Naive thymus-derived CD4-positive, alpha-beta T cell (primary cell): Measurements from ENCODE around the gene BCAM. TPM values are rescaled to one million over a fixed set of nuclear protein-coding genes. Genes with fewer than 3 reads are reported as not detected.

Experiments
- ATAC-seq: fragments of 150-1000 bp; cut with Tn5 transposase; 2 replicates; pipeline ENCODE4 v1.10.0; 2021; ENCODE audit warnings: mild to moderate bottlenecking, moderate library complexity
- CTCF ChIA-PET: fragments of 350-600 bp; sonication (Branson Sonifier 250); formaldehyde crosslinking; loops from one replicate; lab custom pipeline; 2021; ENCODE audit warnings: antibody characterized with exemption; lab: Charles Lee
- POLR2A ChIA-PET: fragments of 350-600 bp; sonication (Branson Sonifier 250); formaldehyde crosslinking; loops from one replicate; lab custom pipeline; 2021; ENCODE audit warnings: antibody characterized with exemption, inconsistent platforms; lab: Charles Lee
- DNase-seq, 9 donors: peaks; one replicate each; pipeline versions ENCODE4 v3.0.0 to v3.0.0-alpha.2; 2020 to 2022; ENCODE audit warnings: mixed read lengths in 1 of 9
- H3K27ac ChIP-seq: one replicate; pipeline ENCODE4 v1.7.0; 2013; ENCODE audit warnings: mild to moderate bottlenecking, low read depth, low read length, moderate library complexity
- H3K27me3 ChIP-seq, 2 donors: one replicate each; pipeline ENCODE4 v1.7.0; 2013; ENCODE audit warnings: low read length in 2 of 2, mild to moderate bottlenecking in 2 of 2, moderate library complexity in 2 of 2; ENCODE audit not compliant: control insufficient read depth in 2 of 2, insufficient read depth in 2 of 2
- H3K36me3 ChIP-seq, 3 experiments: 1 replicate in 2 of 3; 2 replicates in 1 of 3; pipeline ENCODE4 v1.7.0; 2013; ENCODE audit warnings: low read length in 3 of 3, mild to moderate bottlenecking in 3 of 3, moderate library complexity in 1 of 3; ENCODE audit not compliant: insufficient read depth in 3 of 3, control insufficient read depth in 2 of 3
- H3K4me1 ChIP-seq, 2 donors: one replicate each; pipeline ENCODE4 v1.7.0; 2013; ENCODE audit warnings: low read length in 2 of 2, mild to moderate bottlenecking in 2 of 2, moderate library complexity in 1 of 2; ENCODE audit not compliant: control insufficient read depth in 2 of 2, insufficient read depth in 2 of 2
- H3K4me3 ChIP-seq: 2 replicates; pipeline ENCODE4 v1.7.0; 2013; ENCODE audit warnings: mild to moderate bottlenecking, low read length
- H3K9me3 ChIP-seq, 3 experiments: 1 replicate in 2 of 3; 2 replicates in 1 of 3; pipeline ENCODE4 v1.7.0; 2013; ENCODE audit warnings: low read length in 3 of 3; ENCODE audit not compliant: control insufficient read depth in 2 of 3
- H3K27ac Mint-ChIP-seq, 9 donors: one replicate each; pipeline ENCODE4 v1.8.0; 2020 to 2022; ENCODE audit warnings: mixed read lengths in 9 of 9, mild to moderate bottlenecking in 8 of 9, moderate library complexity in 5 of 9, inconsistent platforms in 2 of 9
- H3K27me3 Mint-ChIP-seq, 5 donors: one replicate each; pipeline ENCODE4 v1.8.0; 2021 to 2022; ENCODE audit warnings: mixed read lengths in 5 of 5, mild to moderate bottlenecking in 1 of 5
- H3K36me3 Mint-ChIP-seq, 5 donors: one replicate each; pipeline ENCODE4 v1.8.0; 2020 to 2022; ENCODE audit warnings: mixed read lengths in 5 of 5, mild to moderate bottlenecking in 3 of 5, inconsistent platforms in 1 of 5
- H3K4me1 Mint-ChIP-seq, 7 donors: one replicate each; pipeline ENCODE4 v1.8.0; 2020 to 2022; ENCODE audit warnings: mixed read lengths in 7 of 7, mild to moderate bottlenecking in 3 of 7, inconsistent platforms in 1 of 7
- H3K4me3 Mint-ChIP-seq, 10 donors: one replicate each; pipeline ENCODE4 v1.8.0; 2020 to 2022; ENCODE audit warnings: mild to moderate bottlenecking in 10 of 10, mixed read lengths in 10 of 10, moderate library complexity in 6 of 10, inconsistent platforms in 2 of 10
- H3K9me3 Mint-ChIP-seq, 11 donors: one replicate each; pipeline ENCODE4 v1.8.0; 2020 to 2022; ENCODE audit warnings: mixed read lengths in 11 of 11, mild to moderate bottlenecking in 4 of 11, inconsistent platforms in 1 of 11, moderate library complexity in 1 of 11
- intact Hi-C, 2 donors: fragments of 100-400 bp; cut with micrococcal nuclease; formaldehyde crosslinking; loops; one replicate each; pipeline ENCODE4 v1.15.1; 2023
- polyA plus RNA-seq, 2 donors: library from polyadenylated mRNA; unstranded; fragments of 300-500 nt; fragmentation: Illumina TruSeq; gene quantifications; one replicate each; pipeline ENCODE4 v1.2.3, GENCODE V29; 2021
- total RNA-seq, 6 experiments: library from RNA in 5 of 6; stranded (reverse) in 5 of 6; gene quantifications; 1 replicate in 5 of 6; 2 replicates in 1 of 6; pipeline ENCODE4 v1.2.3 and lab custom pipeline; 2021 to 2026

Gene BCAM
- total and polyA plus RNA-seq, 7 experiments from 2014 or later, result 0.42 TPM; not detected in 6

DNA sequence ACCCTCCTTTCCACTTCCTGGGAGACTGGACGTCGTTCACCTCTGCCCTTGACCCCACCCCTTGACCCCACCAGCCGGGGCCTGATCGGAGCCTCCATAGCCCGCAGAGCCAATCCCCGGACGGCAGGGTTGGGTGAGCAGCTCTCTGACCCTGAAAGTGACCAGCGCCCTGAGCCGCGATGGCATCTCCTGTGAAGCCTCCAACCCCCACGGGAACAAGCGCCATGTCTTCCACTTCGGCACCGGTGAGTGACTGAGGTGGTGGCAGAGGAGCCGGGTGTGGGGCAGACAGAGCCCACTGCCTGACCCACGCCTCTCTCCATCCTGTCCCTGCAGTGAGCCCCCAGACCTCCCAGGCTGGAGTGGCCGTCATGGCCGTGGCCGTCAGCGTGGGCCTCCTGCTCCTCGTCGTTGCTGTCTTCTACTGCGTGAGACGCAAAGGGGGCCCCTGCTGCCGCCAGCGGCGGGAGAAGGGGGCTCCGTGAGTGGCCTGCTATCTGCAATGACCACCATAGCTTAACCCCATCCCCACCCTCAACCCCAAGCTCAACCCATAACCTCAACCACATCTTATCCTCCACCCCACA is 10.4 kb downstream of the BCAM start:
- Histone ChIP-seq H3K36me3 (no peaks in the 10 kb centered on the region), H3K27me3 (no peaks in the 10 kb centered on the region), H3K27ac (no peak overlapping the region), H3K9me3 (no peaks in the 10 kb centered on the region), H3K4me1 (no peaks in the 10 kb centered on the region), H3K4me3 (no peak overlapping the region)
- H3K4me3 Mint-ChIP-seq, result no peak overlapping the region
- intact Hi-C loops, result no loop called here
- H3K9me3 Mint-ChIP-seq, result no peaks in the 10 kb centered on the region
- POLR2A ChIA-PET, result no interaction called here
- no peaks in the 10 kb centered on the region for H3K36me3 Mint-ChIP-seq
- CTCF ChIA-PET, result interaction anchor here (0.6 kb wide), 1 partner anchor 12 kb away, joined by 3 read pairs; no protein-coding TSS in a partner anchor
- no peak overlapping the region for H3K27ac Mint-ChIP-seq
- no peak for DNase-seq
- peaks cover 0 to 3% (median 0%) of the 10 kb centered on the region in 5 donors for H3K27me3 Mint-ChIP-seq
- no peak for ATAC-seq
- H3K4me1 Mint-ChIP-seq, result no peaks in the 10 kb centered on the region

- CTCF ChIA-PET, result no interaction called here
- no peaks in the 10 kb centered on the region for H3K36me3 Mint-ChIP-seq
- H3K27me3 Mint-ChIP-seq, result peaks cover 0 to 5% (median 0%) of the 10 kb centered on the region in 5 donors
- no peaks in the 10 kb centered on the region for H3K4me1 Mint-ChIP-seq
- H3K36me3 ChIP-seq, result no peaks in the 10 kb centered on the region
- no peaks in the 10 kb centered on the region for H3K9me3 Mint-ChIP-seq
- H3K27ac ChIP-seq, result no peak overlapping the region
- H3K9me3 ChIP-seq, result no peaks in the 10 kb centered on the region
- no peaks in the 10 kb centered on the region for H3K27me3 ChIP-seq
- no peak overlapping the region for H3K4me3 ChIP-seq
- no peak for ATAC-seq
- H3K4me1 ChIP-seq, result no peaks in the 10 kb centered on the region
- H3K27ac Mint-ChIP-seq, result no peak overlapping the region
- intact Hi-C loops, result no loop called here
- DNase-seq, result no peak
- no peak overlapping the region for H3K4me3 Mint-ChIP-seq
- POLR2A ChIA-PET, result no interaction called here
Measured at GRCh38 chr19:44820648-44821609, 12.0 kb downstream of the BCAM start.

GRCh38 chr19:44822177-44822576 is 13.3 kb downstream of the BCAM start:
- no peaks in the 10 kb centered on the region for H3K36me3 ChIP-seq
- intact Hi-C loops, result no loop called here
- H3K27me3 ChIP-seq, result no peaks in the 10 kb centered on the region
- Mint-ChIP-seq H3K9me3 (no peaks in the 10 kb centered on the region), H3K36me3 (no peaks in the 10 kb centered on the region), H3K4me1 (no peaks in the 10 kb centered on the region), H3K4me3 (no peak overlapping the region), H3K27me3 (peaks cover 0 to 6% (median 3%) of the 10 kb centered on the region in 5 donors), H3K27ac (peak overlapping the region in 1 of 9 donors; percentile 9)
- H3K4me1 ChIP-seq, result no peaks in the 10 kb centered on the region
- ChIA-PET POLR2A (no interaction called here), CTCF (no interaction called here)
- ATAC-seq, result no peak
- no peaks in the 10 kb centered on the region for H3K9me3 ChIP-seq
- no peak overlapping the region for H3K4me3 ChIP-seq
- H3K27ac ChIP-seq, result no peak overlapping the region
- DNase-seq, result no peak

DNA sequence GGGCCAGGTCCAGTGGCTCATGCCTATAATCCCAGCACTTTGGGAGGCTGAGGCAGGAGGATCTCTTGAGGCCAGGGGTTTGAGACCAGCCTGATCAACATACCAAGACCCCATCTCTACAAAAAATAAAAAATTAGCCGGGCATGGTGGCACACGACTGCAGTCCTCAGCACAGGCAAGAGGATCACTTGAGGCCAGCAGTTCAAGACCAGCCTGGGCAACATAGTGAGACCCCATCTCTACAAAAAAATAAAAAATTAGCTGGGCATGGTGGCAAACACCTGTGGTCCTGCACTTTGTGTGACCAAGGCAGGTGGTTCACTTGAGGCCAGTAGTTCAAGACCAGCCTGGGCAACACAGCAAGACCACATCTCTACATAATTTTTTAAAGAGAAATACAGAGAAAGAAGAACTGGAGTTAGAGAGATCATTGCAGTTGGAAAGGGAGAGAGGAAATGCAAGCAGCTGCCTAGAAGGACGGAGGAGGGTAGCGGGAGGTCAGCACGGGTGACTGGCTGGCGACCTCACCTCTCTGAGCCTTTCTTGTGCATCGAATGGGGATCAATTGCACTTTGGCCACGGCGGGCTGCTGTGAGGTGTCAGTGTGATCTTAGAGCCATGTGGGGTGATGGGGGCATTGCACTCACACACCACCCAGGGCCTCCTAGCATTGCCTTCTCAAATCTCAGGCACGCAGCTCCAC is 13.9 kb downstream of the BCAM start:
- Histone ChIP-seq H3K27ac (no peak overlapping the region), H3K9me3 (no peaks in the 10 kb centered on the region), H3K4me1 (no peaks in the 10 kb centered on the region), H3K36me3 (no peaks in the 10 kb centered on the region), H3K27me3 (no peaks in the 10 kb centered on the region), H3K4me3 (no peak overlapping the region)
- ATAC-seq (no peak), DNase-seq (no peak)
- Mint-ChIP-seq H3K27ac (no peak overlapping the region), H3K9me3 (no peaks in the 10 kb centered on the region), H3K36me3 (no peaks in the 10 kb centered on the region), H3K27me3 (peaks cover 0 to 7% (median 3%) of the 10 kb centered on the region in 5 donors), H3K4me3 (no peak overlapping the region), H3K4me1 (no peaks in the 10 kb centered on the region)
- intact Hi-C loops, result no loop called here
- POLR2A ChIA-PET, result no interaction called here
- CTCF ChIA-PET, result interaction anchor here (0.7 kb wide), 1 partner anchor 75 kb away, joined by 3 read pairs; no protein-coding TSS in a partner anchor

DNA sequence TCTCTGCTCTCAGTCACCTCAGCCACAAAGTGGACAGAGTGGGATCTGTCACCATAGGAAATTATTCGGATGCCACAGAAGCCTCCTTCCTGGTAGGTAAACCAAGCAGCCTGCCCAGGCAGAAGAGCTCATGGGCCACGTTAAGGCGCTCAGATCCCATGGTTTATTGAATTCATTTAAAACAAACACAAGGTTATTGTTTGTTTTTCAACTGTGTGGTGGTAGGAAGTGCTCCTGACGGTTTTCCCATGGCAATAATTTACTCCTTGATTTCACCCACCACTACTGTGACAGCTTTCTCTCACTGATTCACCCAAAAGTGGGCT is 14.4 kb downstream of the BCAM start:
- CTCF ChIA-PET, result interaction anchor here (0.6 to 0.7 kb wide), 2 partner anchors 75 to 246 kb away, joined by 3 read pairs; no protein-coding TSS in a partner anchor
- H3K36me3 Mint-ChIP-seq, result no peaks in the 10 kb centered on the region
- Histone ChIP-seq H3K4me3 (no peak overlapping the region), H3K9me3 (no peaks in the 10 kb centered on the region), H3K27ac (no peak overlapping the region), H3K36me3 (no peaks in the 10 kb centered on the region), H3K27me3 (no peaks in the 10 kb centered on the region), H3K4me1 (no peaks in the 10 kb centered on the region)
- ATAC-seq (no peak), DNase-seq (no peak)
- H3K27ac Mint-ChIP-seq, result no peak overlapping the region
- POLR2A ChIA-PET, result no interaction called here
- no peaks in the 10 kb centered on the region for H3K4me1 Mint-ChIP-seq
- intact Hi-C loops, result no loop called here
- H3K4me3 Mint-ChIP-seq, result no peak overlapping the region
- H3K9me3 Mint-ChIP-seq, result peaks cover 0 to 1% (median 0%) of the 10 kb centered on the region in 11 donors
- H3K27me3 Mint-ChIP-seq, result peaks cover 0 to 7% (median 3%) of the 10 kb centered on the region in 5 donors

GRCh38 chr19:44824761-44825160 is 15.9 kb downstream of the BCAM start:
- no peak overlapping the region for H3K27ac ChIP-seq
- Mint-ChIP-seq H3K27ac (no peak overlapping the region), H3K9me3 (peaks cover 0 to 2% (median 0%) of the 10 kb centered on the region in 11 donors), H3K4me3 (no peak overlapping the region), H3K36me3 (no peaks in the 10 kb centered on the region), H3K27me3 (peaks cover 0 to 7% (median 3%) of the 10 kb centered on the region in 5 donors), H3K4me1 (no peaks in the 10 kb centered on the region)
- no peaks in the 10 kb centered on the region for H3K36me3 ChIP-seq
- ChIA-PET POLR2A (no interaction called here), CTCF (no interaction called here)
- H3K4me3 ChIP-seq, result no peak overlapping the region
- no peaks in the 10 kb centered on the region for H3K4me1 ChIP-seq
- intact Hi-C loops, result no loop called here
- no peaks in the 10 kb centered on the region for H3K9me3 ChIP-seq
- DNase-seq, result no peak
- no peaks in the 10 kb centered on the region for H3K27me3 ChIP-seq
- ATAC-seq, result no peak
